ENCODE measurements around the gene CLIC4. TPM values are rescaled to one million over a fixed set of nuclear protein-coding genes. Genes with fewer than 3 reads are reported as not detected.
A peak's percentile ranks its signal among the peaks of the same experiment; 100 is the strongest.

Gene CLIC4
- polyA plus RNA-seq, 1 experiment = 561 TPM

DNA sequence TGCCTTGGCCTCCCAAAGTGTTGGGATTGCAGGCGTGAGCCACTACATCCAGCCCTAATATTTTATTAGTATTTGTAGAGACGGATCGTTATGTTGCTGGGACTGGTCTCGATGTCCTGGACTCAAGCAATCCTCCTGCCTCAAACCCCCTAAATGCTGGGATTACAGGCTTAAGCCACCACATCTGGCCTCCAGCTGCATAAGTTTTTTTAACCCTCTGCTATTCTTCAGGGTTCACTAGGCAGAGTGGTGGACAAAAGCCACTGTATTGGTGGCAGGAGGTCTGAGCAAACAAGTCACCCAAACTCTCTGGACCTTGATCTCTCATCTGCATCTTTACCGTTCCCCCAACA, 10.1 kb upstream of the CLIC4 start:
- H3K9me3 ChIP-seq (ENCODE audit: control insufficient read depth, insufficient read depth, low read length) = no peaks in the 10 kb centered on the region
- H3K27ac ChIP-seq (ENCODE audit: low read depth, low read length) = no peak overlapping the region
- H3K4me3 ChIP-seq (ENCODE audit: low read depth, low read length) = no peak overlapping the region
- no peaks in the 10 kb centered on the region for H3K27me3 ChIP-seq (ENCODE audit: control insufficient read depth, insufficient read depth, low read length)
- CTCF ChIA-PET = interaction anchor here (1.0 kb wide), 1 partner anchor 46 kb away, joined by 5 read pairs; no protein-coding TSS in a partner anchor
- no peak for DNase-seq (ENCODE audit: low read depth, low spot score)
- TF ChIP-seq, protein P1, sequence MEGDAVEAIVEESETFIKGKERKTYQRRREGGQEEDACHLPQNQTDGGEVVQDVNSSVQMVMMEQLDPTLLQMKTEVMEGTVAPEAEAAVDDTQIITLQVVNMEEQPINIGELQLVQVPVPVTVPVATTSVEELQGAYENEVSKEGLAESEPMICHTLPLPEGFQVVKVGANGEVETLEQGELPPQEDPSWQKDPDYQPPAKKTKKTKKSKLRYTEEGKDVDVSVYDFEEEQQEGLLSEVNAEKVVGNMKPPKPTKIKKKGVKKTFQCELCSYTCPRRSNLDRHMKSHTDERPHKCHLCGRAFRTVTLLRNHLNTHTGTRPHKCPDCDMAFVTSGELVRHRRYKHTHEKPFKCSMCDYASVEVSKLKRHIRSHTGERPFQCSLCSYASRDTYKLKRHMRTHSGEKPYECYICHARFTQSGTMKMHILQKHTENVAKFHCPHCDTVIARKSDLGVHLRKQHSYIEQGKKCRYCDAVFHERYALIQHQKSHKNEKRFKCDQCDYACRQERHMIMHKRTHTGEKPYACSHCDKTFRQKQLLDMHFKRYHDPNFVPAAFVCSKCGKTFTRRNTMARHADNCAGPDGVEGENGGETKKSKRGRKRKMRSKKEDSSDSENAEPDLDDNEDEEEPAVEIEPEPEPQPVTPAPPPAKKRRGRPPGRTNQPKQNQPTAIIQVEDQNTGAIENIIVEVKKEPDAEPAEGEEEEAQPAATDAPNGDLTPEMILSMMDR (IDR thresholded peaks at IDR 0.05; ENCODE audit: low read depth, low read length) = no peak
- POLR2A ChIA-PET = interaction anchor here (1.7 kb wide), 1 partner anchor 10 kb away, joined by 14 read pairs; the partner anchor contains the start of gene CLIC4

DNA sequence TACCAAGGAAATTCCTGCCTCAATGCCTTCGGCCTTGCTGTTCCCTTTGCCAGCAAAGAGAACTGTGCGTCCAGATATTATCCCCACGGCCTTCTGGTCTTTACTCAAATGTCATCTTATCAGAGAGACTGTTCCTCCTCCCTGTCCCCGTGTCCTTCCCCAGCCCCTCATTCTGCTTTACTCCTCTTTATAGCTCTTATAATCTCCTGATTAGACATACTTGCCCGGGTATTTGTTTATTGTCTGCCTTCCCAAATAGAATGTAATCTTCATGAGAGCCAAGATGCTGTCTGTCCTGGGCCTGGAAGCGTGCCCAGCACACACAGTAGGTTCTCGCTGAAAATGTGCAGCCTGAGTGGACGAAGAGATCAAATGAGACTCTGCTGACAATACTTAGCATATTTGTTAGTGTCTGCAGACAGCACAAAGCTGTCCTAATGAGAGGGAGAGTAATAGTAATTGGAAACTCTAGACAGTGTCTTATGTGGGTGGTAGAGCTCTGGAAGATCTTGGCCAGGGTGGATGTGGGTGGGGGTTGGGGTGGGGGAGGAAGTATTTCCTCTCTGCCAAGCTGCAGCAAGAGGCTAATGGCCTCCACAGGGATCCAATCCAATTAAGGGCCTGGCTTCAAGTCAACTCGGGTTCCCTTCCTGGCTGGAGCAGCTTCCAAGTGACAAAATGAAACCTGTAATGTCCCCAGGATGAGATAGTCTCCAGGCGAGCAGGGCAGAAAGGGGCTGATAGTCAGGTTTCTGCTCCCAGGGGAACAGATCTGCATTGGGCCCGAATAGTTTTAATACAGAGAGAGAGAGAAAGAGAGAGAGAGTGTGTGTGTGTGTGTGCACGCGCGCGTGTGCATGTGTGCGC, 9.5 kb upstream of the CLIC4 start:
- peak overlapping the region; percentile 70 for H3K27ac ChIP-seq (ENCODE audit: low read depth, low read length)
- H3K9me3 ChIP-seq (ENCODE audit: control insufficient read depth, insufficient read depth, low read length) = no peaks in the 10 kb centered on the region
- H3K4me3 ChIP-seq (ENCODE audit: low read depth, low read length) = peak overlapping the region; percentile 10; the same call in 1 of the 2 replicates
- no peaks in the 10 kb centered on the region for H3K27me3 ChIP-seq (ENCODE audit: control insufficient read depth, insufficient read depth, low read length)
- ChIA-PET CTCF (interaction anchor here (1.0 kb wide), 1 partner anchor 47 kb away, joined by 5 read pairs; no protein-coding TSS in a partner anchor), POLR2A (interaction anchor here (0.6 to 1.7 kb wide), 3 partner anchors 8 to 13 kb away, joined by 5 to 14 read pairs (median 7); partner anchors contain the start of gene CLIC4)
- TF ChIP-seq, protein P1 (IDR thresholded peaks at IDR 0.05; ENCODE audit: low read depth, low read length) = no peak
- DNase-seq (ENCODE audit: low read depth, low spot score) = no peak

DNA sequence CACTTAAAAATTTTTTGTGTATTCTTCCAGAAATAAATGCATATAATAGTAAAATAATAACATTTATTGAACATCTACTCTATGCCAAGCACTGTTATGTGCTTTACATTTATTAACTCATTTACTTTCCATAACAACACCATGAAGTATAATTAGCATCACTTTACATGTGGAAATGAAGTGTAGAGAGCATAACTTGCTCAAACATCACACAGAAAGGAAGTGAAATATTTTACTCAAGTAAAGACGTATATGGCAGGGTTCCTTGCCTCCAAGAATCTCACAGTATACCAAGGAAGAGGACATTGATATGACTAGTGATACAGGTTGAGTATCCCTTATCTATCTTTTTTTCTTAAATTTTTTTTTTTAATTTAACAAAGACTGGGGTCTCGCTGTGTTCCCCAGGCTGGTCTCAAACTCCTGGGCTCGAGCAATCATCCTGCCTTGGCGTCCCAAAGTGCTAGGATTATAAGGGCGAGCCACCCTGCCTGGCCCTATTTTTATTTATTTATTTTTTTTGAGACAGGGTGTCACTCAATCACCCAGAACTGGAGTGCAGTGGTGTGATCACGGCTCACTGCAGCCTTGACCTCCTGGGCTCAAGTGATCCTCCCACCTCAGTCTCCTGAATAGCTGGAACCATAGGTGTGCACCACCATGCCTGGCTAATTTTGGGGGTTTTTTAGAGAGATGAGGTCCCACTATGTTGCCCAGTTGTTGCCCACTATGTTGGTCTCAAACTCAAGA, 7.7 kb upstream of the CLIC4 start:
- POLR2A ChIA-PET = no interaction called here
- no peaks in the 10 kb centered on the region for H3K27me3 ChIP-seq (ENCODE audit: control insufficient read depth, insufficient read depth, low read length)
- H3K4me3 ChIP-seq (ENCODE audit: low read depth, low read length) = no peak overlapping the region
- TF ChIP-seq, protein P1 (IDR thresholded peaks at IDR 0.05; ENCODE audit: low read depth, low read length) = no peak
- CTCF ChIA-PET = no interaction called here
- no peak overlapping the region for H3K27ac ChIP-seq (ENCODE audit: low read depth, low read length)
- H3K9me3 ChIP-seq (ENCODE audit: control insufficient read depth, insufficient read depth, low read length) = no peaks in the 10 kb centered on the region
- no peak for DNase-seq (ENCODE audit: low read depth, low spot score)

DNA sequence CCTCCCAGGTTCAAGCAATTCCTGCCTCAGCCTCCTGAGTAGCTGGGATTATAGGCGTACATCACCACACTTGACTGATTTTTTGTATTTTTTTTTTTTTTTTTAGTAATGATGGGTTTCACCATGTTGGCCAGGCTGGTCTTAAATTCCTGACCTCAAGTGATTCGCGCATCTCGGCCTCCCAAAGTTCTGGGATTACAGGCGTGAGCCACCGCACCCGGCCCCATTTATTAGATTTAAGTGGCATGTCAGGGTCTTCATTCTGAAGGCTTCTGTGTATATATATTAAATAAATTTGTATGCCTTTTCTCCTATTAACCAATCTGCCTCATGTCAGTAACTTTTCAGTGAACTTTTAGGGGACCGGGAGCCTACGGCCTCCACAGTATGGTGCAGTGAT, 6.0 kb upstream of the CLIC4 start:
- DNase-seq (ENCODE audit: low read depth, low spot score) = no peak
- TF ChIP-seq, protein P1 (IDR thresholded peaks at IDR 0.05; ENCODE audit: low read depth, low read length) = no peak
- Histone ChIP-seq H3K27ac (ENCODE audit: low read depth, low read length) (no peak overlapping the region), H3K4me3 (ENCODE audit: low read depth, low read length) (no peak overlapping the region), H3K27me3 (ENCODE audit: control insufficient read depth, insufficient read depth, low read length) (no peaks in the 10 kb centered on the region), H3K9me3 (ENCODE audit: control insufficient read depth, insufficient read depth, low read length) (no peaks in the 10 kb centered on the region)
- ChIA-PET CTCF (no interaction called here), POLR2A (interaction anchor here (0.6 kb wide), 1 partner anchor 56 kb away, joined by 4 read pairs; no protein-coding TSS in a partner anchor)

Measured in AG04450 (cell line).